LNCaP clone FGC (cell line): ENCODE results near the gene PAXIP1.
"Not testable (repeated sequence)": the region's sequence is repeated elsewhere in the genome, so short reads cannot be mapped to it uniquely, and the experiment has no call there.

ENCODE experiments used
- DNase-seq: peaks from one replicate; pipeline ENCODE4 v3.0.0-alpha.2; 2011; ENCODE audit warnings: low read depth
- H3K4me3 ChIP-seq: 2 replicates; pipeline ENCODE4 v1.5.1; 2011; ENCODE audit warnings: mild to moderate bottlenecking, low read depth, low read length, control low read depth
- CTCF ChIP-seq: IDR thresholded peaks from 2 replicates; pipeline ENCODE4 v1.5.1; 2012; ENCODE audit warnings: mild to moderate bottlenecking; ENCODE audit not compliant: control insufficient read depth, insufficient read depth; ENCODE audit errors: extremely low read depth

Gene PAXIP1

DNA sequence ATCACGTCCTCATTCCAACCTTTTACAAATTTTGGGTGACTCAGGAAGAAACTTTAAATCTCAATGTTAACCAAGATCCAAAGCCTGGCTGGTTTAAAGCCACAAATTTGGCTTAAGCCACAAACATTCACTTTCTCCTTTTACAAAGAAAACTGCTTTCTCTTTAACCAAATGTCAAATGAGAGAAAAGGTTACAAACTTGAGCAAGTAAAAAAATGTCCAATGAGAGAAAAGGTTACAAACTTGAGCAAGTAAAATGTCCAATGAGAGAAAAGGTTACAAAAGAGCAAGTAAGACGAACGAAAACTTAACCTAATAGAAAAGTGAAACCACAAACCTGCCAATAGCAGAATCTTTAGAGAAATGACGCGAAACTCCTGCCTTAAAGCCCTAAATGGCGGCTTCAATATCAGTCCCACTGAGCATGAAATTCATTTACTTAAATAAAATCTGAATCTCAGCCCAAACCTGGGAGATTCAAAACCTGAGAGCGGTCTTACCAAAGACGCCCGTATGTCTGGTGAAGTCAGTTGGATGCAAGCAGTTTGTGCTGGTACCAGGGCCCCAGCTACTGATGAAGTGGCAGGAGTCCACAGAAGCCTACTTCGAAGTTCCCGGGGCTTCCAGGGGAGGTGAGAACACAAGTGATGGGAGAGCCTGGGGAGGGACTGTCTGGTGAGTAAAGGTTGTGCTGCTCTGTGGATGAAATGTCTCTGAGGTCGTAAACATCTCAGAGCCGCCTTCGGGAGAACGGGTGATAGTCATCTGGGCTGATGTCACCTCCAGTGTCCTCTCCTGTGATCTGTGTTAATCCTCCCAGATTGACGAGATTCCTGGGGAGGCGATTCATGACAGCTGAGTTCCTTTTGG is 74.6 kb downstream of the PAXIP1 start:
- peak; percentile 91 for DNase-seq
- TF ChIP-seq CTCF: no peak
- peak overlapping the region; percentile 69 for H3K4me3 ChIP-seq

GRCh38 chr7:154927624-154928125 is 75.2 kb downstream of the PAXIP1 start:
- DNase-seq: peak; percentile 73
- peak overlapping the region; percentile 69 for H3K4me3 ChIP-seq
- peak; percentile 81 for TF ChIP-seq CTCF

DNA sequence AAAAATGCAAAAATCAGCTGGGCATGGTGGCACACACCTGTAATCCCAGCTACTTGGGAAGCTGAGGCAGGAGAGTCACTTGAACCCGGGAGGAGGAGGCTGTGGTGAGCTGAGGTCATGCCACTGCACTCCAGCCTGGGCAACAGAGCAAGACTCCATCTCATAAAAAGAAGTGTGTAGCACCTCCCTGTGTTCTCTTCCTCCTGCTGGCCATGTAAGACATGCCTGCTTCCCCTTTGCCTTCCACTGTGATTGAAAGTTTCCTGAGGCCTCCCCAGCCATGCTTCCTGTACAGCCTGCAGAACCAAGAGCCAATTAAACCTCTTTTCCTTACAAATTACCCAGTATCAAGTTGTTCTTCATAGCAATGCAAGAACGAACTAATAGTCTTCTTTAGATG is 80.5 kb downstream of the PAXIP1 start:
- not testable (repeated sequence) for DNase-seq, H3K4me3 ChIP-seq

GRCh38 chr7:154919344-154920225 is 83.3 kb downstream of the PAXIP1 start:
- DNase-seq: no peak
- TF ChIP-seq CTCF: no peak
- H3K4me3 ChIP-seq: no peak overlapping the region

DNA sequence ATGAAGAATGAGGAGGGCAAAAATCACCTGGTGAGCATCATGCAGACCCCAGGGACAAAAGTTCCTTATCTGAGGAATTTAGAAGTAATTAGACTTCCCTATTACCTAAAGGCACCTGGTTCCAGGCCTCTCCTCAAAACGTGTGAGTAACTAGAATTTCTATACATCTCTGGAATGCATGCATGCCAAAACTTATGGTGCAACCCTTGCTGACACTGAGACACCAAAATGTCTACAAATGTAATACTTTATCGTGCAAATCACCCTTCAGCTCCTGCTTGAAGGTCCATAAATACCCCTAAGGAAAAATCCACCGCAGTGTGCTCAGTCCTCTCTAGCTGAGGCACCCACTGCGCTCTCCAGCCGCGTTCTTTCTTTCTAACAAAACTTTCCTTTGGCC is 84.2 kb downstream of the PAXIP1 start:
- H3K4me3 ChIP-seq: no peak overlapping the region
- TF ChIP-seq CTCF: no peak
- DNase-seq: no peak

GRCh38 chr7:154918266-154918665 is 84.7 kb downstream of the PAXIP1 start:
- TF ChIP-seq CTCF: no peak
- DNase-seq: no peak
- no peak overlapping the region for H3K4me3 ChIP-seq

GRCh38 chr7:154917808-154918160 is 85.1 kb downstream of the PAXIP1 start:
- H3K4me3 ChIP-seq: no peak overlapping the region
- TF ChIP-seq CTCF: no peak
- no peak for DNase-seq
